NCI-H2081 (cell line): ENCODE data around the gene LAMA1.
"Not testable (repeated sequence)": the region's sequence is repeated elsewhere in the genome, so short reads cannot be mapped to it uniquely, and the experiment has no call there.

ENCODE experiments used
- DNase-seq, 2 experiments: peaks; one replicate each; lab custom pipeline; 2025; lab: John Stamatoyannopoulos, UW

The LAMA1 gene

GRCh38 chr18:6947338-6948030 is 170.1 kb downstream of the LAMA1 start:
- no peak for DNase-seq

DNA sequence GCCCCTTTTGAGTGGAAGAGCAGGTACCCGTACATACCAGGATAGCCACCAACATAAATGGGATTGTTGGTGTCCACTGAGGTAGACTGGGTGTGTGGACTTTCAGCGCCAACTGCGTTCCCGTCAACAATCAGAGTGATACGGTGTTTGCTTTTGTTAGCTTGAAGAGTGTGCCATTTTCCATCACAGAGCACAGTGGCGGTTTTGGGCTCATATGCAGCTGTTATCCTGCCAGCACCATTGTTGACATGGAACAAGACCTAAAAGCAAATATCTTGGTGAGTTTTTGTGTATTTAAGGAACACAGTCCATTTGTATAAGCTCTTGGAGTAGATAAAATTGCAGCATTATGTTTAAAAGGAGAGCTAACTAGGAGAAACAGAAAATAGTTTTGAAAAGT is 174.5 kb downstream of the LAMA1 start:
- DNase-seq = peak in 1 of 2 experiments; percentile 10

DNA sequence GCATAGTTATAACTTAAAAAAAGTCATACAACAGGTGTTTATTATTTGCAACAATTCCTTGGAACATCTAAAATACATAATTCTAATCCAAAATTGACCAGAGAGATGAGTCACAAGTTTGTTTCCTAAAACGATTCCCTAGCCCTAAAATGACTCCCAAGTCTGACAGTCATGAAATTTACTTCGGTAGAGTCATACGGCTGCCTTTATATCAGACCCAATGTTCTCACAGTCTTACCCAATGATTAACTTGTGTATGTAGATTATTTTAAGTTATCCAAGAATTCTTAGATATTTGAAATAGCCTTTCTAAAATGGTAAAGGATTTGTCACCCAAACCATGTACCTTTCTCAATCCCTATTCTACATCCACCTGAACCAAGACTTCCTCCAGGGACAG is 174.9 kb downstream of the LAMA1 start:
- no peak for DNase-seq

- DNase-seq = no peak
These were observed 175.6 kb downstream of the LAMA1 start for GRCh38 chr18:6941996-6942395.

- no peak for DNase-seq
These were observed 177.1 kb downstream of the LAMA1 start for GRCh38 chr18:6940451-6940850.

DNA sequence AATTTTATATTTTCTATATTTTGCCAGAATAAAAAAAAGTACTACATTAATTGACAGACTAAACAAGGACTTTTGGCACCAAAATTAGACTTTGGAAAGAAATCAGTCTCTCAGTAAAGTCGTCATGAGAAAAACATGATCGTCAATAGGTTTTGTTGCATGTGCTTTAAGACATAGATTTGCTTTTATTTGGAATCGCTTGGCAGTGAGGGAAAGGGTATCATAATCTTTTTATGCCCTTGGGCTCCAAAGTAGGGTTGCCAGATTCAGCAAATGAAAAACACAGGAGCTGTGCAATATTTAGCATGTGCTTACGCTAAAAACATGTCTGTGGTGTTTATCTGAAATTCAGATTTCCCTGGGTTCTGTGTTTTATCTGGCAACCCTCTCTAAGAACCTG is 177.6 kb downstream of the LAMA1 start:
- no peak for DNase-seq

GRCh38 chr18:6938403-6938802 is 179.2 kb downstream of the LAMA1 start:
- not testable (repeated sequence) for DNase-seq

GRCh38 chr18:6938003-6938402 is 179.6 kb downstream of the LAMA1 start:
- no peak for DNase-seq

GRCh38 chr18:6934859-6935258 is 182.7 kb downstream of the LAMA1 start:
- no peak for DNase-seq

DNA sequence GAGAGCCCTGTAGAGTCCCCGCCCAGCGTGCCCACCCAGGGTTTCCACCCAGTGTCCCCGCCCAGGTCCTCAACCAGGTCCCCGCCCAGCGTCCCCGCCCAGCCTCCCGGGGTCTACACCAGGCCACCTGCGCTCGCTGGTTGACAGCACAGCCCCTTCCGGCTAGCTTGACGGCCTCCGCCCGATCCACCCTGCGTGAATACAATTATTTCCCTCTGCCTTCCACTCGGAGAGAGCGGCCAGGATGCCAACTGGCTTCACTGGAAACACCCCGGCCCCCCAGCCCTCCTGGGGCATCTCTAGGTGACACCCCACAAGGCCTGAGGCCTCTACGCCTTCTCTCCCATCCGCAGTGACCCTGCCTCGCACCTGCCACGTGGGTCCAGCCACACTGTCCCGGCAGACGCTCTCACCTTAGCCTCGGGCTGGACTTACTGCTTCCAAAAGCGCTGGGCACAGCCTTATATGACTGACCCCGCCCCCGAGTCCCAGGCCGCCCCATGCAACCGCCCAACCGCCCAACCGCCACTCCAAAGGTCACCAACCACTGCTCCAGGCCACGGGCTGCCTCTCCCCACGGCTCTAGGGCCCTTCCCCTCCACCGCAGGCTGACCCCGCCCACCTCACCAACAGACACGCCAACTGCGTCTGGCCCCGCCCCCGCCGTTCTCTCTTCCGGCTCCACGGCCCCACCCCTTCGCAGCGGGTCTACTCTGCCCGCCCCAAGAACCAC is 188.1 kb downstream of the LAMA1 start:
- no peak for DNase-seq

DNA sequence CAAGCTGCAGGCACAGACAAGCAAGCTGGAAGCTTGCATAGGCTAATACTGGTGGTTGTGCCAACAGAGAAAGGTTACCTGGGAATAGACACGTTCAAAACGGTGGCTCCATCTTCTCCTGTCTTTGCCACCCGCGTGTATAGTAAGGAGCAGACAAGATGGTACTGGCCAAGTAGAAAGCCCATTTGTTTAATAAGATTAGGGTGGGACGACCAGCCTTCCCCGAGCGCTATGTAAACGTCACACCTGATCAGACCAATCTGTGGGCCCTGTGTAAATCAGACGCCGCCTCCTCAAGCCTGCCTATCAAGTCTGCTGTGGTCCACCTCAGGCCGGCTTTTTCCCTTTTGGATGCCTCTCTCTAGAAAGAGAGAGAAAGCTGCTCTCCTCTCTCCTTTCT is 189.2 kb downstream of the LAMA1 start:
- no peak for DNase-seq

GRCh38 chr18:6927153-6927552 is 190.4 kb downstream of the LAMA1 start:
- DNase-seq = no peak

DNA sequence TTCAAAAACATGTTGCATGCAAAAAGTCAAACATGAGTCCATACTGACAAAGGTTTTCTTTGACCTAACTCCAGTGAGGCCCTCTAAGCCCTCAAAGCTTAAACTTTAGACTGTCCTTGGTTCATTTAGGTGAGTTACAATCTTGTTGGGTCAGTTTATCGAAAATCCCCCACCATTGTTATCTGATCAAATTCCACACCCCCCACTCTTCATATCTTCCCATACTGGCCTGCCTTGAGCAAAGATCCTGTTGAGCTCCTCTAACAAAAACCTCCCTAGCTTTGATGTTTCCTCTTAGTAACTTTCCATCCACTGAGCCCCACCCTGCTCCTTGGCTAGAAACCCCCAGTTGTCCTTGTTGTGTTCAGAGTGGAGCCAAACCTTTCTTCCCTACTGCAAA is 194.4 kb downstream of the LAMA1 start:
- no peak for DNase-seq

- DNase-seq = no peak
These were observed 196.0 kb downstream of the LAMA1 start for GRCh38 chr18:6921571-6921970.

DNA sequence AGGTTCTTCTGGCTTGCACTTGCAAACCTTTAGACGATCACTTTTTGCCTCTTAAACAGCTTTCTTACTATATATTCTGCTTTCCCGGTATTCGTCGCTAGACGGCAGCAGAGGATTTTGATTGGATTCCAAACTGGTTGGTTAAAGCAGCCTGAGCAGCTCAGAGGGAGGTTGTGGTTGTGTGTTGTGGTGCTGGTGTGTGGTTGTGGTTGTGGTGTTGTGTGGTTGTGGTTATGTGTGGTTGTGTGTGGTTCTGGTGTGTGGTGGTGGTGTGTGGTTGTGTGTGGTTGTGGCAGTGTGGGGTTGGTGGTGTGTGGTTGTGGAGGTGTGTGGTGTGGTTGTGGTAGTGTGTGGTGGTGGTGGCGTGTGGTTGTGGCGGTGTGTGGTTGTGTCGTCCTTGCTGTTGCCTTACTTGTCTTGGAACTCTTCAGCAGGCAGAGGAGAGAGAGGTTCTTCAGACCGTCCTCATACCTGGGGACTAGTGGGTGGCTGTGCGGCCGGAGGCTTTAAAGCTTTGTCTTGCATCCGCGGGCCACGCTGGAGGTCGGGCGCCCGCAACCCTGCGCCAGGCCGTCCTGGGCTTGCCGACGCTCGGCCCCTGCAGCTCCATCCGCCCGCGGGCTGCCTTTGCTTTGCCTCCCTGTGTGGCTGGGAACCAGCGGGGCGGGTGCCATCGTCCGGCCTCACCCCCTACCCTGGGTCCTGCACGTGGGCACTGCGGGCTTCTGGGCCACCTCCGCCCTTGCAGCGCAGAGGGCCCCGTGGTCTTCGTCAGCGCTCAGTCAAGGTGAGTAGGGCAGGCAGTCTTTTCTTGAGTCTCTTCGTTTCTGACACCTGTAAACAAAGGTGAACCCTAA is 197.3 kb downstream of the LAMA1 start:
- peak; percentile 59 to 65 for DNase-seq

- DNase-seq = no peak
These were observed 200.5 kb downstream of the LAMA1 start for GRCh38 chr18:6917072-6917471.

DNA sequence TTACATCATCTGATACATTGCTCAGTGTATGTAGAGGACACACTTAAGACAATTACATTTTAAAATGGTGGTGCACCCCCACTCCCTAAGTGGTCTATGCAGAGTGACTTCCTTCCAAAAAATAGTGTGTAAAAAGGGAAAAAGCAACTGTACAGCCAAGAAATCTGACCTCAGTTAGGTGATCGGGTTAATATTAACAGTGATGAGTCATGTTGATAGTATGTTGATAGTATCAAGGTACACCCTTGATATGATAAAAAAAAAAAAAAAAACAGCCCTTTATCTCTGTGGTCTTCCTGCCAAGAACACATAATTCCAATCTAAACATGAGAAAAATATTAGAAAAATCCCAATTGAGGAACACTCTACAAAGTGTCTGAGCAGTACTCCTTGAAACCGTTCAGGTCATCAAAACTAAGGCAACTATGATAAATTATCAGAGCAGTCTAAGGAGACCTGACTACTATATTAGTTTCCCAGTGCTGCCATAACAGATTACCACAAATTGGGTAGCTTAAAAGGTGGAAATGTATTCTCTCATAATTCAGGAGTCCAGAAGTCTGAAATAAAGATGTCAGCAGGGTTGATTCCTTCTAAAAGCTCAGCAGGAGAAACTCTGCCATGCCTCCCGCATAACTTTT is 216.2 kb downstream of the LAMA1 start:
- no peak for DNase-seq

DNA sequence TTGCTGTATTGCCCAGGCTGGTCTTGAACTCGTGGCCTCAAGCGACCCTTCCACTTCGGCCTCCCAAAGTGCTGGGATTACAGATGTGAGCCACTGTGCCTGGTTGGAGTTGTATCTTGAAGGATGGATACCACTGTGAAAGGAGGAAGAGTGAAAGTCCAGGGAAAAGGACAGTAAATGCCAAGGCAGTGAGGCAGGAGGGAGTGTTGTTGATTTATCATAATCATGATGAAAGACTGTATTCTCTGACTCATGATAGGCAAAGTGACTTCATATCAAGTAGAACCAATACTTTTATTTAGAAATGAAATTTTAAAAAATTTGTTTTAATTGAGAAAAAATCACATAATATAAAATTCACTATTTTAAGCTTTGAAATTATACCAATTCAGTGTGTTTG is 225.8 kb downstream of the LAMA1 start:
- DNase-seq = no peak
